ENCODE results near the gene NSUN5.

- TF ChIP-seq MYBL2 (IDR thresholded peaks at IDR 0.05; ENCODE audit: low read depth) = no peak
- no peak for TF ChIP-seq MYBL2 (CRISPR knock-in tag; IDR thresholded peaks at IDR 0.05; ENCODE audit: borderline replicate concordance)
- no peak for TF ChIP-seq KAT2B (IDR thresholded peaks at IDR 0.05; ENCODE audit: low read depth, low read length)
- no peak for TF ChIP-seq HMG20A (CRISPR knock-in tag; conservative IDR thresholded peaks at IDR 0.05)
Measured at GRCh38 chr7:73330772-73331171, 22.1 kb upstream of the NSUN5 start.

Data from K562 (cell line).